WI38 (cell line): Measurements from ENCODE around the gene MED16.

Experiments
- H3K4me3 ChIP-seq: 2 replicates; pipeline ENCODE4 v1.5.1; 2011; ENCODE audit warnings: low read depth, mild to moderate bottlenecking, control low read depth, low read length
- CTCF ChIP-seq: IDR thresholded peaks from 2 replicates; pipeline ENCODE4 v1.5.1; 2012; ENCODE audit warnings: low read depth, mild to moderate bottlenecking, control low read depth, low read length

Gene MED16

GRCh38 chr19:890831-891230, 2.2 kb downstream of the MED16 start:
- H3K4me3 ChIP-seq, result no peak overlapping the region
- no peak for TF ChIP-seq CTCF

- no peak for TF ChIP-seq CTCF
- H3K4me3 ChIP-seq, result no peak overlapping the region
Observed at GRCh38 chr19:889662-890295, 3.2 kb downstream of the MED16 start.

- no peak overlapping the region for H3K4me3 ChIP-seq
Observed at GRCh38 chr19:888581-889385, 4.2 kb downstream of the MED16 start.

GRCh38 chr19:887599-887998, 5.4 kb downstream of the MED16 start:
- no peak overlapping the region for H3K4me3 ChIP-seq
- no peak for TF ChIP-seq CTCF

More at GRCh38 chr19:888581-889385, 4.2 kb downstream of the MED16 start:
- TF ChIP-seq CTCF, result no peak

- H3K4me3 ChIP-seq, result no peak overlapping the region
- TF ChIP-seq CTCF, result no peak
Observed at GRCh38 chr19:887072-887471, 5.9 kb downstream of the MED16 start.

- H3K4me3 ChIP-seq, result no peak overlapping the region
- no peak for TF ChIP-seq CTCF
Observed at GRCh38 chr19:885536-886224, 7.3 kb downstream of the MED16 start.
